IPS-20b (cell line): ENCODE measurements around the gene UST.
"Not testable (repeated sequence)": the region's sequence is repeated elsewhere in the genome, so short reads cannot be mapped to it uniquely, and the experiment has no call there.

Source experiments
- H3K27ac ChIP-seq: one replicate; pipeline ENCODE4 v1.5.1; 2013; ENCODE audit warnings: low read length
- H3K27me3 ChIP-seq: 2 replicates; pipeline ENCODE4 v1.6.1; 2013; ENCODE audit warnings: mild to moderate bottlenecking, low read length, inconsistent platforms; ENCODE audit not compliant: insufficient read depth
- H3K36me3 ChIP-seq: 2 replicates; pipeline ENCODE4 v1.6.1; 2013; ENCODE audit warnings: low read depth, mild to moderate bottlenecking, inconsistent platforms, low read length, moderate library complexity; ENCODE audit not compliant: insufficient read depth
- H3K4me1 ChIP-seq: 2 replicates; pipeline ENCODE4 v1.6.1; 2013; ENCODE audit warnings: mild to moderate bottlenecking, control low read depth, inconsistent platforms, low read length, moderate library complexity; ENCODE audit not compliant: insufficient read depth
- H3K4me3 ChIP-seq: 2 replicates; pipeline ENCODE4 v1.5.1; 2013; ENCODE audit warnings: mild to moderate bottlenecking, low read length, inconsistent platforms
- H3K9ac ChIP-seq: 2 replicates; pipeline ENCODE4 v1.6.1; 2013; ENCODE audit warnings: low read depth, mild to moderate bottlenecking, inconsistent platforms, low read length, moderate library complexity
- H3K9me3 ChIP-seq: 2 replicates; pipeline ENCODE4 v1.6.1; 2013; ENCODE audit warnings: mild to moderate bottlenecking, low read depth, low read length, inconsistent platforms; ENCODE audit not compliant: insufficient read depth

UST gene

DNA sequence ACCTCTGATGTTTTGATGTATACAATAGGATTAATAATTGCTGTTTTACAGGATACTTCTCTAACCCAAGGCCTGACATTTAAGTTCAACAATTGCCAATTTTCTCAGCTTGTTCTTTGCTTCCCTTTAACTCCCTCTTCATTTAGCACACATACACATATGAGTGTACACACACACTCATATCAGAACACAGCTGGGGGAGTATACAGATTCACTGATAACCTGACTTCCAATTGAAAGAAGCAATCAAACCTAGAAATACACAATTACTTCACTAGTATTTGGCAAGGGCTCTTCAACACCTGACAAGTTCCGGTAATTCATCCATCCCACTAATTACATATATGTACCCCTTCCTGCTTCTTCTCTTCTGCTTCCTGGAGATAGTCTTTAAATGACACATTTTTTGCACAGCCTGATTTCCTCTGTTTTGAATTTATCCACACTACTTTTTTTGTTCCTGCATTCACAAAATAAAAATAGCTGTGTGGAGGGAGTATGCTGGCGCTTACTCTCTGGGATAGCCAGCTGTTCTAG is 11.2 kb downstream of the UST start:
- peaks cover 32% of the 10 kb centered on the region for H3K4me1 ChIP-seq
- no peaks in the 10 kb centered on the region for H3K27me3 ChIP-seq

DNA sequence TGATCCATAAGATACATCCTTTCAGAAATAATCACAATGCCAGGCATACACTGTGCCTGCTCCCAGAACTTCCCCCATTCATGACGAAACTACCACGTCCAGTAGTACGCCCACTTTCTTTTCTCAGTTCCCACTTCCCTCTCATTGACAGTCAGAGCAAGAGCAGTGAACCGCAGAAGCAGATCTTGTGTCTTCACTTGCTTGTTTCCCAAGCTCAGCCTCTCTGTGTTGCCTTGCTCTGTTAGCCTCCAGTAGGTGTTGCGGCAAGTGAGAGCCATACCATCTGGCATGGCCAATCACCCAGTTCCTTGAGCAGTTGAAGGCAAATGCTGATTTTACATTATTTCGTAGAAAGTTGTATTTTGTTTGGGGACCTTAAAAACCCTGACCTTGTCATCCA is 11.7 kb downstream of the UST start:
- no peak overlapping the region for H3K9ac ChIP-seq
- H3K27me3 ChIP-seq: no peaks in the 10 kb centered on the region
- H3K9me3 ChIP-seq: no peaks in the 10 kb centered on the region
- no peak overlapping the region for H3K4me3 ChIP-seq
- H3K4me1 ChIP-seq: peaks cover 32% of the 10 kb centered on the region
- no peak overlapping the region for H3K27ac ChIP-seq
- no peaks in the 10 kb centered on the region for H3K36me3 ChIP-seq

More for the DNA sequence above, 11.2 kb downstream of the UST start:
- Histone ChIP-seq H3K9ac (no peak overlapping the region), H3K4me3 (no peak overlapping the region), H3K9me3 (no peaks in the 10 kb centered on the region), H3K36me3 (no peaks in the 10 kb centered on the region), H3K27ac (no peak overlapping the region)

DNA sequence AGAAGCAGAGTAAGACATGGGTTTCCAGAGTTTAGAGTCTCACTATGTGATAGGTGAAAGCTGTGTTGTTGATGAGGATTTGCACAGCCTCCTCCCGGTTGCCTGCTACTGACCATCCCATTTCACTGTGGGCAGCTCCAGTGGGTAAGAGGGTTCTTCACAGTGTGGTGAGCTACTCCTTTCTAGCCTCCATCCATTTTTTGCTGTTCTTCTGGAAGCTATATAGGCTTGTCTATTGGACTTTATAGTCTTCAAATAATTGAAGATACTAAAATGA is 13.4 kb downstream of the UST start:
- no peaks in the 10 kb centered on the region for H3K27me3 ChIP-seq
- H3K9ac ChIP-seq: no peak overlapping the region
- no peak overlapping the region for H3K27ac ChIP-seq
- H3K4me3 ChIP-seq: no peak overlapping the region
- H3K36me3 ChIP-seq: no peaks in the 10 kb centered on the region
- H3K9me3 ChIP-seq: no peaks in the 10 kb centered on the region
- H3K4me1 ChIP-seq: peaks cover 35% of the 10 kb centered on the region

DNA sequence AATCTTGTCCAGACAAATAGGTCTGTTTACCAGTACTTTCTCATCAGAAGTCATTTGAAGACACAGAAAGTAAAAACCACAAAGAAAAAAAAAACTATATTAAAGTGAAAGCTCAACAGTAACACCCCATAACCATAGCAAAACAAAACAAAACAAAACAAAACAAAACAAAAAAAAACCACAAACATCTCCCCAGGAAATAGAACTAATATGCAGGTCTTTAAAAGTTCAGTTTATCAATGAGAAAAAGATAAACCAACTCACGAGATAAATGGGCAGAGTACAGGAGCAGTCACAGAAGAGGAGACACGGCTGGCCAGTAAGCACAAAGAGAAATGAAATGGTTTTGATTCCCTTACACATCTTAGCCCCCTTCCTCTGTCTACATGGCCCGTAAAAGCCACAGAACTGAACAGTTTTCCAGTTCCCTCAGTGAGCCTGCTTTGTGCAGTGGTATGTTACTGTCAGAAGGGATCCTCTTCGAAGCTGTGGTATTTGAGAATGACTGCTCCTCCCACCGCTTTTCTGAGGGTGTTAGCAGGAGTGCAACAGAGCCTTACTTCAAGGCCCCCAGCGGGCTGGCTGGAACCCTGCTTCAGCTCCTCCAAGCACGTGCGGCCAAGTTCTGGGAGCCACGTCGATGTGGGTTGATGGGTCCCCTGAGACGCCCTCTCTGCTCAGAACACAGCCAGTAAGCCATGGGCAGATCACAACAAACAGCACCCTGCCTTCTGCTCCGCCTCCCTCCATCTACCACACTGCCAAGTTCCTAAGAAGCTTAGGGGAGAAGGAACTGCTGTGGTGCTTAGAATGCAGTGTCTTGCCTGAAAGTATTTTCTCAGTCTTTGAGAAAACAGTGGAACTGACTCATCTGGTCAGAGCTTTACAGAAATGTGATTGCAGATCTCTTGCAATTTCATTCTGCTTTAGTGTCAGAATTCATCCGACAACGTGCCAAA is 14.0 kb downstream of the UST start:
- no peak overlapping the region for H3K4me3 ChIP-seq
- H3K27ac ChIP-seq: no peak overlapping the region
- peak overlapping the region; percentile 23; the same call in 1 of the 2 replicates for H3K9ac ChIP-seq
- H3K9me3 ChIP-seq: no peaks in the 10 kb centered on the region
- H3K36me3 ChIP-seq: no peaks in the 10 kb centered on the region
- no peaks in the 10 kb centered on the region for H3K27me3 ChIP-seq
- H3K4me1 ChIP-seq: peaks cover 36% of the 10 kb centered on the region

DNA sequence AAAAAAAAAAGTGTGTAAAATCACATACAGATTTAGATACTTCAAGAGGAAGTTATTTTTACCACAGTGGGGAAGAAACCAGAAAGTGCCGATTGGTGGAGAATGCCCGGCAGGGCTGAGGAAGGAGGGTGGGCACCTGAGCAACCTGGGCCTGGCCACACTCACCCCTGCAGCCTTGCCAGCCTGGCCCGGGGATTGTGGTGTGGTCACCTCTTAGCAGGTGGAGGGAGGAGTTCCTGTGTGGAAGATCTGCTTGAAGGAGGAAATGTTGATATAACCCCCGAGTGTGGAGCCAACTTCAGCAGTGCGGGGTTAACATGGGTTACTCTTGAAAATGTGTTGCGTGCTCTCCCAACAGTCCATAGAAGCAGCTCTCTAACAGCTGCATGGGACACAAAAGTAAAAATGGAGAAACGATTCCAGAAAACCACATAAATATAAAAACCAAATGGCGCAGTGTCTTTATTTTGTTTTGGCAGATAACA is 14.7 kb downstream of the UST start:
- Histone ChIP-seq H3K27me3 (no peaks in the 10 kb centered on the region), H3K9me3 (no peaks in the 10 kb centered on the region), H3K9ac (peak overlapping the region; percentile 23; the same call in 1 of the 2 replicates), H3K27ac (no peak overlapping the region), H3K4me1 (peaks cover 43% of the 10 kb centered on the region), H3K4me3 (no peak overlapping the region), H3K36me3 (no peaks in the 10 kb centered on the region)

DNA sequence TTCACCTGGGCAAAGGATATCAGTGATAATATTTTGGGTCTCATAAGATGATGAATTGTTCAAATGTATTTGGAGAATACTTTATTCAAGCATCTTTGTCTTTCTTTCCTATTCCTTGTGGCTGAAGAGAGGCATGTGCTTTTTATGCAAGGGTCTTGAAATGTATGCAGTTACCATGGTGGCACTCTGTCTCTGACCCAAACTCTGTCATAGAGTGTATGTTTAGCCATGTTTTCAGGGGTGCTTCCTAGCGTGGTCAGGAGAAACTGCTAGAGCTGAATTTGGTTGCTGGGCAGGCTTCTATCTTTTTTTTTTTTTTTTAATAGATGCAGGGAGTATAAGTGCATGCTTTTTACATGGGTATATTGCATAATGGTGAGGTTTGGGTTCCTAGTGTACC is 15.4 kb downstream of the UST start:
- no peaks in the 10 kb centered on the region for H3K27me3 ChIP-seq
- H3K9me3 ChIP-seq: no peaks in the 10 kb centered on the region
- peaks cover 48% of the 10 kb centered on the region for H3K4me1 ChIP-seq
- H3K36me3 ChIP-seq: no peaks in the 10 kb centered on the region
- no peak overlapping the region for H3K4me3 ChIP-seq
- H3K9ac ChIP-seq: no peak overlapping the region
- no peak overlapping the region for H3K27ac ChIP-seq

DNA sequence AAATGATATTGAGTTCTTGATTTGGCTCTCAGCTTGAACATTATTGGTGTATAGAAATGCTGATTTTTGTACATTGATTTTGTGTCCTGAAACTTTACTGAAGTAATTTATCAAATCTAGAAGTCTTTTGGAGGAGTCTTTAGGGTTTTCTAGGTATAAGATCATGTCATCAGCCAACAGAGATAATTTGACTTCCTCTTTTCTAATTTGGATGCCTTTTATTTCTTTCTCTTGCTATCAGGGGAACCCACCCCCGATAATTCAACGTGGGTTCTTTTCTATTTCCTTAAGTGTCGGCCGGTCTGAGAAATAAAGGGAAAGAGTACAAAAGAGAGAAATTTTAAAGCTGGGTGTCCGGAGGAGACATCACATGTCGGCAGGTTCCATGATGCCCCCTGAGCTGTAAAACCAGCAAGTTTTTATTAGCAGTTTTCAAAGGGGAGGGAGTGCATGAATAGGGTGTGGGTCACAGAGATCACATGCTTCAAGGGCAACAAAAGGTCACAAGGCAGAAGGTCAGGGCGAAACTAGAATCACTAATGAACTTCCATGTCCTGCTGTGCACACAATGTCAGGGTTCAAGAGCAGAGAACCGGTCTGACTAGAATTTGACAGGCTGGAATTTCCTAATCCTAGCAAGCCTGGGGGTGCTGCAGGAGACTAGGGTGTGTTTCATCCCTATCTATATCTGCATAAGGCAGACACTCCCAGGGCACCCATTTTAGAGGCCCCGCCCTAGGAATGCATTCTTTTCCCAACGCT is 17.6 kb downstream of the UST start:
- H3K27me3 ChIP-seq, H3K9ac ChIP-seq, H3K9me3 ChIP-seq, H3K27ac ChIP-seq, H3K4me3 ChIP-seq, H3K36me3 ChIP-seq: not testable (repeated sequence)
- peaks cover 66% of the 10 kb centered on the region for H3K4me1 ChIP-seq

DNA sequence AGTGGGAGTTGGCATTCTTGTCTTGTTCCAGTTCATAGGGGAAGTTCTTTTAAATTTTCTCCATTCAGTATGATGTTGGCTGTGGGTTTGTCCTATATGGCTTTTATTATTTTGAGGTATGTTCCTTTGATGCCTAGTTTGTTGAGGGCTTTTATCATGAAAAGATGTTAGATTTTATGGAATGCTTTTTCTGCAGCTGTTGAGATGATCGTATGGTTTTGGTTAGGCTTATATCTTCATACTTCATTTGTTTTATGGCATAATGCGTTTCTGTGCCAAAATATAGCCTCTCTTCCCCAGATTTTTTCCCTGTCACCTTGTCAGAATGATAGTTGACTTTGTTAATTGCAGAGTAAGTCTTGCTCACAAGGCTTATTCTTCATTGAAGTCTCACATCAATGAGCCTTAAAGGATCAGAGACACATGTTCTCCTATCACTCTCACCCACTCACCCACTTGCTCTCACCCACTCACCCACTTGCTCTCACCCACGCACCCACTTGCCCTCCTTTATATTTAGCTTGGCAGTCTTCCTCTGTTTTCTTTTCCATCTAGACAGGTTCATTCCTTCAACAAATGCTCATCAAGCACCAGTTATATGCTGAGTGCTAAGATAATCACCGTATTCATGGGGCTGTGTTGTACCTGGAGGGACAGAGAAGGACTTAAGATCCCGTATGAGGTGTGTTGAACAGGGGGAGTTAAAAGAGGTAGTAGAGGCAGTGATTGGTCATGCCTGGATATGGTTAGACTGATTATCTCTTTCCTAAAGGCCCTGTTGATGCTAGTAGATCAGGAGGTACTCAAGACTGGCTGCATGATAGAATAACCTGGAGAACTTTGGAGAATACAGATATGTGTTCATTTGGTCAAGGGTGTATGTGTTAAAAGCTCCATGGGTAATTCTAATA is 19.3 kb downstream of the UST start:
- Histone ChIP-seq H3K36me3 (no peaks in the 10 kb centered on the region), H3K9ac (no peak overlapping the region), H3K4me3 (no peak overlapping the region), H3K27ac (no peak overlapping the region), H3K27me3 (no peaks in the 10 kb centered on the region), H3K9me3 (no peaks in the 10 kb centered on the region), H3K4me1 (peaks cover 64% of the 10 kb centered on the region)

DNA sequence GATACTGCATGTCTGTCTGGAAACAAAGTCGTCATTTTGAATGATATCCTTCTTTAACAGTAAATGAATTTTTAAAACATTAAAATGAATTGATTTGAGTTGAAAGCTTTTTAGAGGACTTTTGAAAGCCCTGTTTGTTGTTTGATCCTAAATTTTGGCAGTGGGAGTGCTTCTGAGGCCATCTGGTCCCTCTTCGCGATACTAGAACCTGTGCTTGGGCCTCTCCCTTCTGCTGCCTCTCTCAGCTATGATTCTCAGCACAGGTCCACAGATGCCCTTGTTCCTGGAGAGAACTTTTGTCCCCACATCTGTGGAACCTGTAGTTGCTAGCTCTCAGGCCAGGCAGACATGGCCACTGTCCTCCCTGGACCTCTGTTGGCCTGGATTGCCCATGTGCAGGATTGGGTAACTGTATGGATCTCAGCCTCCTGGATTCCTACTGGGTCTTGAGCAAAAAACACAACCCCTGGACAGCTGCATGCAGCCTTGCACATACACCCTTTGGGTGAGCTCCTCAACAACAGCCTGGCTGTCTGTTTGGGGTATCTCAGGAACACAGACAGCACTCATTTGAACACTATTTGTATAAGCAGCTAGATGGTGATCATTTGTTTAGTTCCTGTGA is 21.9 kb downstream of the UST start:
- no peaks in the 10 kb centered on the region for H3K9me3 ChIP-seq
- no peaks in the 10 kb centered on the region for H3K36me3 ChIP-seq
- H3K4me1 ChIP-seq: peaks cover 47% of the 10 kb centered on the region
- H3K27ac ChIP-seq: no peak overlapping the region
- H3K27me3 ChIP-seq: no peaks in the 10 kb centered on the region
- H3K9ac ChIP-seq: peak overlapping the region; percentile 31
- no peak overlapping the region for H3K4me3 ChIP-seq

DNA sequence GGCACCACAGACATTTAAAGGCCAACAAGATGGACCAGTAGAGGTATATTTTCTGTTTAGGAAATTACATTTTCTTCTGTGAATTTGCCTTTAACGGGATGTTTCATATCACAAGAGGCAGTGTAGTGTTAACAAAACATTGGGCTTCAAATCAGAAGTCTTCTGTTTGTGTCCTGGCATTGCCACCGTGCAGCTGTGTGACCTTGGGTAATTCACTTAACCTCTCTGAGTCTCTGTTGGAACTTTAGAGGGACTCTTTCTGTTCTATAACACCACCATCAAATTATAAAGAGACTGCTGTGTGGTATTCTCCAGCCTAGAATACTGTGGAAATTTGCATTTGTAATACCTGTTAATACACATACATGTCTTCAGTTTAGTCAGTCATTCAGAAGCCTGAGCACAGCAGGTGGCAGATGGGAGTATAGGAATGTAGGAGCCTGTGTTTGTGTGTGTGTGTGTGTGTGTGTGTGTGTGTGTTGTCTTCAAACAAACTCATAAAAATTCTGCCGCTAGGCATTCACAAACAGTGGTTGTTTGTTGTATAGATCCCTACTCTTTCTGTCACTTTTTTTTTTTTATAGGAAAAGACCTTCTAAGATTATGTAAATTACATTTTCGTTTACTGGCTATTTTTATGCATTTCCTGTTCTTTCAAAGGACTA is 22.6 kb downstream of the UST start:
- H3K4me3 ChIP-seq: no peak overlapping the region
- H3K9ac ChIP-seq: peak overlapping the region; percentile 31; the same call in 1 of the 2 replicates
- no peaks in the 10 kb centered on the region for H3K36me3 ChIP-seq
- no peaks in the 10 kb centered on the region for H3K27me3 ChIP-seq
- no peaks in the 10 kb centered on the region for H3K9me3 ChIP-seq
- H3K27ac ChIP-seq: no peak overlapping the region
- peaks cover 47% of the 10 kb centered on the region for H3K4me1 ChIP-seq
